H54 (cell line): ENCODE results near the gene CTSO.

Experiments
- DNase-seq: peaks from one replicate; pipeline ENCODE4 v3.0.0; 2011; ENCODE audit warnings: low spot score, mixed read lengths; ENCODE audit not compliant: insufficient read length
- FAIRE-seq: peaks from 3 replicates; lab custom pipeline; 2011; peaks lifted over from hg19 to GRCh38; lab: Jason Lieb, UNC
- POLR2A ChIP-seq: IDR thresholded peaks from 2 replicates; pipeline ENCODE4 v1.6.1; 2011; ENCODE audit warnings: low read depth, mild to moderate bottlenecking, low read length

The CTSO gene

GRCh38 chr4:155966171-155966570 is 12.5 kb upstream of the CTSO start:
- FAIRE-seq (no peak), DNase-seq (no peak)
- TF ChIP-seq POLR2A, result no peak

DNA sequence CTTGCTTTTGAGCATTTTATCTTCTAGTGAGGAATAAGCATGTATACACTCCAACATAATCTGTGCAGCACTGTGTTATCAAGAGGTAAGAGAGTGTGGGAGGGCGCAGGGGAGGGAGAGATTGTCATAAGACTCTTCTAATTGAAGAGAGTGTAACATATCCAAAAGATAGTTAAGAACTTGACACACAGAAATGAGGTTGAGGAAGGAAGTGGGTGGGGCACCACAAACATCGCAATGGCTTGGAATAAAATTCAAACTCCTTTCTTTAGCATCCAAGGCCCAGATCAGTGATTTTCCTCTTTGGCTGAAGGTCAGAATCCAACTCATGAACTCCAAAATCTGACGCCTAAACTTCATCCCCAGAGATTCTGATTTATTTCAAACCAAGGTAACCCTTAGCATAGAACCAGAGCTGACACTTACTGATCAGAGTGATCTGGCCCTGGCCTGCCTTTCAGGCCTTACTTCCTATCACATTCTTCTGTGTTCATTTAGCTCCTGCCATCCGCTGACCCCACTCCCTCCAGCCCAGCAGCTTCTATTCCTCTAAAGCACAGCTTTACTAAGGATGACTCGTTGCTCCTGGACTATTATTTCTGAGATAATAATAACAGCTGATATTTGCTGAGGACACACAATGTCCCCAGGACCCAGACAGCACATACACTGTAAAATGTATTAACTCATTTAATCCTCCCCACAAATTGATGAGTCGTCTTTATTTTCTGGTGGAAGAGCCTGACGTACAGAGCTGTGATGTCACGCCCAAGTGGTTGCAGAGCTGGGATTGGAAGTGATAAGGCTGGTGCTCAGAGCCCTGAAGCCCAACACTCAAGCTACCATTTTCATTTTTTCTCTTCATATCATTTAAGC is 10.6 kb upstream of the CTSO start:
- TF ChIP-seq POLR2A, result no peak
- FAIRE-seq (no peak), DNase-seq (no peak)

DNA sequence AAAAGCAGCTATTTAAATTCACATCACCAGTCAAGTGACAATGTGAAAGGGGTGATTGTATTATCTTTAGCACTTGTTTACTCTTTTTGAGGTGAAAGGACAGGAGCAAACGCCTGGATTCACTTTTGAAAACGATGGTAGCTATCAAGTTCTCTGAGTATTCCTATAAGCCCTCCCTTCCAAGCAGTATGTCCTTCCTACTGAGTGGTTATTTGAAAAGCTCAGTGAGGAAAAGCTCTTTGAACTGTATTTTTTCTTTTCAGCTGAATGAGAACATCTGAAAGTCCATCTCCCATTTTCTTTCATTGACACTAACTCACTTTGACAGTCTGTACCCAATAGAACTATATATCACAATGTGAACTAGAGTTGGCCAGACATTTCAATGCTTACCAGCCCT is 9.1 kb upstream of the CTSO start:
- FAIRE-seq, result no peak
- no peak for DNase-seq
- TF ChIP-seq POLR2A, result no peak

DNA sequence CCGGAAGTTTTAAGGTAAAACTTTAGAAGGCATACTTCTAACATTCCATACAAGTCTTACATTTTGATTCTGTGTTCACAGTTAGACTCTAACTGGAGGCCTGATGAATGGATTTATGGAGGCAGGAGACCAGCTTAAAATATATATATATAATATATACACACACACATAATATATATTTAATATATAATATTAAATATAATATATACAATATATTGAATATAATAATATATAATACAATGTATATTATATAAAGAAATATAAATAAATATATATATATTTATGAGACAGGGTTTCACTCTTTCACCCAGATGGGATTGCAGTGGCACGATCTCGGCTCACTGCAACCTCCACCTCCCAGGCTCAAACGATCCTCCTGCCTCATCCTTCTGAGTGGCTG is 7.9 kb upstream of the CTSO start:
- no peak for FAIRE-seq
- DNase-seq, result no peak
- no peak for TF ChIP-seq POLR2A

GRCh38 chr4:155960522-155960921 is 6.9 kb upstream of the CTSO start:
- TF ChIP-seq POLR2A, result no peak
- FAIRE-seq, result no peak
- no peak for DNase-seq

DNA sequence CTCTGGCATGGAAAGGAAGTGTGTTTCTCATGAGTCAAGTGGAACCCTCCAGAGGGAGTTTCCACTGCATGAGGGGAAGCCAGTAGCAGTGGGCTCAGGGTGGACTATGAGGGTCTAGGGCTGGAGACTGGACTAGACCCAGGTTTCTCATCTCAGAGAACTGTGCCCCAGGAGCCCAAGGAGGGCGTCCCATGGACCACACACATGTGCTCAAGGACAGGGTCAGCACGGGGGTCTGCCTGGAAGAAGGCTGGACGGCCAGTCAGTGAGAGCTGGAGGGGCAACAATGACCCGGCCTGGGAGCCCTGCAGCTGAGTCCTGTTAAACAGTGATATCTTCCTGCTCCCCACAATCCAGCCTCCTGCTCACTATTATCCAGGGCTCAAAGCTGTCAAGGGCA is 5.8 kb upstream of the CTSO start:
- FAIRE-seq, result no peak
- TF ChIP-seq POLR2A, result no peak
- no peak for DNase-seq

- DNase-seq (no peak), FAIRE-seq (no peak)
- TF ChIP-seq POLR2A, result no peak
Observed at GRCh38 chr4:155956461-155956860, 2.8 kb upstream of the CTSO start.

- TF ChIP-seq POLR2A, result no peak
- no peak for FAIRE-seq
- no peak for DNase-seq
Observed at GRCh38 chr4:155954939-155955338, 1.3 kb upstream of the CTSO start.

- no peak for FAIRE-seq
- no peak for TF ChIP-seq POLR2A
Observed at GRCh38 chr4:155954118-155954685, 536 bp upstream of the CTSO start.

GRCh38 chr4:155952501-155952901 is 1.2 kb downstream of the CTSO start:
- TF ChIP-seq POLR2A, result no peak
- FAIRE-seq, result no peak
- no peak for DNase-seq

More at GRCh38 chr4:155954118-155954685, 536 bp upstream of the CTSO start:
- DNase-seq, result no peak

- FAIRE-seq (no peak), DNase-seq (no peak)
- TF ChIP-seq POLR2A, result no peak
Observed at GRCh38 chr4:155950461-155950860, 3.2 kb downstream of the CTSO start.

DNA sequence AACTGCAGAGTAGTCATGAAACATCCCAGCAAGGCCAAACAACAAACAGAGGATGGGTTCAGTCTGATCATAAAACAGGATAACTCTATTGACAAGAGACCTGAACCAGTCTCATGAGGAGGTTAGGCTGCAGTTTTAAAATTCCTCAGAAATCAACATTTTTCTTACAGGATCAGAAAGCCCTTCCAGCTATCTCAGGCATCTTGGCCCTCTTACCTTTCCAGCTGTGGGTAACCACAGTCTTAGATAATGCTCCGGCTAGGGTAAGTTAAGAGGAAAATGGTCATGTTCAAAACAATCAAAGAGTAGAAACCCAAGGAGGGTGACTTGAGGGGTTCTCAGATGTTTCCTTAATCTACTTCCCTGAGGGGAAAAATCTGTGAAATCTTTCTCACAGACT is 5.1 kb downstream of the CTSO start:
- DNase-seq, result no peak
- no peak for FAIRE-seq
- no peak for TF ChIP-seq POLR2A

- FAIRE-seq, result no peak
- TF ChIP-seq POLR2A, result no peak
- no peak for DNase-seq
Observed at GRCh38 chr4:155946486-155946885, 7.2 kb downstream of the CTSO start.

DNA sequence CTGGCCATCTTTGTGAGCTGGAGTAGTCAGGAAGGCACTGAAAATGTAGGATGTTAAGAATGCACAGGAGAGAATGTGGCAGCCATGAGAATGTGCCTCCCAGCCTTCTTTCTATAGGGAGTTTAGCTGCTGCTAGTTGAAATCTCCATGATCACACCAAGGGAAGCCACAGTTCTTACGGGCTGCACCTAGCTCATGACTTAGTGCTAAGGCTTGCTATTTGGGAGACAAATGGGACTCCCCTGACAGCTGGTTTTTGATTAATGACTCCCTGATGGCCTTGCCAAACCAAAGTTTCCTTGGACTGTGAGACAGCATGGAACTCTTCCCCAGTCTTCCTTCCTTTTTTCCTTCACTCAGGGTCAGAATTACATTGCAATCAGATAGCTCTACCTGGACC is 9.2 kb downstream of the CTSO start:
- FAIRE-seq, result no peak

DNA sequence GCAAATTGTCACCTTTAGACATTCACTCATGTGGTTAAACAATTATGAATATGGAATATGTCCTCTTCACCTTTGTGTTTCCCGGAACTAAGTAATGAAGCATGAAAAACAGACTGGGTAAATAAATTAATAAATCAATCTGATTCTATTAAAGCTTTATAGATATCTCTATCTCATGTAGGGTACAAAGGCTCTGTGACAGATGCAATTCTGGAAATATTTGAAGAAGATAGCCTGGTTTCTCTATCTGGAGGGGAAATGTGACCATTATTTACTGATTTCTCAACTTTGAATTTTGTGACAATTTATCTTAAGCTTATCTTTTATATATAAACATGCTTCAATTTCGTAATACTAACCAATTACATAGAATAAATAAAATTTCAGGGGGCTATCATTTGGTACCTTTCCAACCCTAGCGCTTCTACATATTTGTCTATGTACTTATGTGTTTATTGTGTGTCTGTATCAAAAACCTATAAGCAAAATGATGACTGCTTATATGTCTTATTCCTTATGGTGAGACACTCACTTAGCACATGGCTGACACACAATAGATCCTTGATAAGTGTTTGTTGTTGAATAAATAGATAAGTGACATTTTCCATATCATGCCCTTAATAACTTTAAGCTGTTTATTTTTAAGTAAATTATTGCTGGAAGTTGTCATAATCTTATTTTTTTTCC is 9.9 kb downstream of the CTSO start:
- FAIRE-seq (no peak), DNase-seq (no peak)
- TF ChIP-seq POLR2A, result no peak

More for the DNA sequence above, 9.2 kb downstream of the CTSO start:
- DNase-seq, result no peak
- TF ChIP-seq POLR2A, result no peak
